Right hindlimb (tissue), 1 donor: ENCODE measurements around the gene FAM78A.
A peak's percentile ranks its signal among the peaks of the same experiment; 100 is the strongest.
"Not testable (repeated sequence)": the region's sequence is repeated elsewhere in the genome, so short reads cannot be mapped to it uniquely, and the experiment has no call there.

Experiments used
- DNase-seq: peaks from one replicate; pipeline ENCODE4 v3.0.0-alpha.2; 2018

Gene FAM78A

DNA sequence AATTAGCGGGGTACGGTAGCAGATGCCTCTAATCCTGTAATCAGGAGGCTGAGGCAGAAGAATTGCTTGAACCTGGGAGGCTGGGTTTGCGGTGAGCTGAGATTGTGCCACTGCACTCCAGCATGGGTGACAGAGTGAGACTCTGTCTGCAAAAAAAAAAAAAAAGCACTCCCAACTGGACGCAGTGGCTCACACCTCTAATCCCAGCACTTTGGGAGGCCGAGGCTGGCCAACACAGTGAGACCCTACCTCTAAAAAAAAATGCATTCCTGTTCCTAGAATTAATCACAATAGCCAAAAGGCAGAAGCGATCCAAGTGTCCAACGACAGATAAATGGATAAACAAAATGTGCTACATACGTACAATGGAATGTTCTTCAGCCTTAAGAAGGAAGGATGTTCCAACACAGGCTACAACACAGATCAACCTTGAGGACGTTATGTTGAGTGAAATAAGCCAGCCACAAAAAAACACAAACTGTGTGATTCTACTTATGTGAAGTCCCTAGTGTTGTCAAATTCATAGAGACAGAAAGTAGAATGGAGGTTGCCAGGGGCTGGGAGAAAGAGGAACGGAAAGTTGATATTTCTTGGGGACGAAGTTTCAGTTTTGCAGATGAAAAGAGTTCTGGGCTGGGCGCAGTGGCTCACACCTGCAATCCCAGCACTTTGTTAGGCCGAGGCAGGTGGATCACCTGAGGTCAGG, 13.8 kb downstream of the FAM78A start:
- no peak for DNase-seq

DNA sequence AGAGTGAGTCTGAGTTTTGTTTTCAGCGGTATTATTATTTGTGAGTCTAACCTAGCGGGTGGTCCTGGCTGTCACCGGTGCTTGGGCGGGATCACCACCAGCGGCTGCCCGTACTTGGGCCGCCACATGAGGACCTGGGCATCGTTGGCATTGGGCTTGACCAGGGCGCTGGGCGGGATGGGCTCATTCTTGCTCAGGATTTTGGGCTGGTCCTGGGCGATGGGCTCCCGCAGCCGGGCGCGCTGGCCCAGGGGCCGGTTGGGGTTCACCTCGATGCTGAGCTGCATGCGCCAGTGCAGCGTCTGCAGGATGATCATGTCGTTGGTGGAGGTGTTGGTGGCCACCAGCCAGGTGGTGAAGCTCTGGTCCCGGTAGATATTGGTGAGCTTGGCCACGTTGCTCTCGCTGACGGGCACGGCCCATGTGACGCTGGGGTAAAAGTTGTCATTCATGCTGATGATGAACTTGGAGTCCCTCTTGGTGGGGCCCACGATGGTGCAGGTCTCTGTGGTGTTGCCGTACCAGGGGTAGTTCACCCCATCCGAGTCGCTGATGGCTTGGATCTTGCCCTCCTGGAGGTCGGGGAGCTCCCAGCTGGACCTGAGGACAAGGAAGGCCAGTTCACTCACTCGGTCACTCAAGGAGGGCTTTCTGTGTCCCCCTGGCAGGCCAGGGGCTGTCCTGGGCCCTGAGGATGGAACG, 15.4 kb downstream of the FAM78A start:
- DNase-seq, result peak; percentile 14

DNA sequence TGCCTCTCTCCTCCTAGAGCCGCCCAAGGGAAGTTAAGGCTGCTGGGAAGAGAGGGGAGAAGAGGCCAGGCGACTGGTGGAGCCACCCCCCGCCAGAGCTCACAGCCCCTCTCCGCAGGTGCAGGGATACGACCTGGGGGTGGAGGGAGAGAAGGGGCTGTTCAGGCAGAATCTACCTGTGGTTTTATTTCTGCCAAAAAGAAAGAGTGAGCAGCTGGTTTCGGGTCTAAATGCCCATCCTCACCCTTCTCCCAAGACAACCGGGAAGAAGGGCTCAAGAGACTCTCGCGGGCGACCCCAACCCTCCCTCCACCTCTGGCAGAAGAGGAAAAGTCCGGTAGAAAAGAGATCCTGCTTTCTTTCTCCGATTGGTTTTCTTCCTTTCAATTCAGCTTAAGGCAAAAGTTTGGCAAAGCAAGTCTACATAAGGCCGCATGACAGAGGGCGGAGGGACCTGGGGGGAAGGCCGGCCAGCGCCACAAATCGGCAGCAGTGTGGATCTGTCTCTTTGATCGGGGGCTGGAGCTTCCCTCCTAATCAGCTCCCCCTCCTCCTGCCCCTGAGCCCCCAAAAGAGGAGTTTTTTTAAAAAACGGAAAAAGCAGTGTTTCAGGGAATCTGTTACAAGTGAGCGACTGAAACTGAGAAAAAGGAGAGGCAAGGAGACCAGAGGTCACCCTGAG, 16.3 kb downstream of the FAM78A start:
- DNase-seq, result peak; percentile 12

DNA sequence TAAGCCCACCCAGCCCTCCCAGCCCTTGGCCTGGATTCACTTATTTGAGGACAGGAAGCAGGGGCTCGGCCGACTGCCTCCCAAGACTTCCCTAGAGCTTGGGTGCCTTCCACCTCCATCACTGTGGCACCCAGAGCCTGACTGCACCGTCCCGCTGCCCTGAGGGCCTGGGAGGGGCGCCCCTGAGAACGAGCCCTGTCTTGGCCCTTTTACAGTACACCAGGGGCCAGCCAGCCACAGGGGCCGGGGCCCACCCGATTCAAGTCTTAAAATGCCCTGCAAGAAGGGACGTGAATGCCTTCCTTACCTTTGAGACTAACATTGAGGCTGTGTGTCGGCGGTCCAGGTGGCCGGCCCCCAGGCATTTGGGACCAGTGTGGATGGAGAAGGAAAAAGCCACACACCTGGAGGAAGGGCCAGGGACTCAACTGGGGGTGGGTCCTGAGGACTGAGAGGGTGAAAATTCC, 16.8 kb downstream of the FAM78A start:
- no peak for DNase-seq

DNA sequence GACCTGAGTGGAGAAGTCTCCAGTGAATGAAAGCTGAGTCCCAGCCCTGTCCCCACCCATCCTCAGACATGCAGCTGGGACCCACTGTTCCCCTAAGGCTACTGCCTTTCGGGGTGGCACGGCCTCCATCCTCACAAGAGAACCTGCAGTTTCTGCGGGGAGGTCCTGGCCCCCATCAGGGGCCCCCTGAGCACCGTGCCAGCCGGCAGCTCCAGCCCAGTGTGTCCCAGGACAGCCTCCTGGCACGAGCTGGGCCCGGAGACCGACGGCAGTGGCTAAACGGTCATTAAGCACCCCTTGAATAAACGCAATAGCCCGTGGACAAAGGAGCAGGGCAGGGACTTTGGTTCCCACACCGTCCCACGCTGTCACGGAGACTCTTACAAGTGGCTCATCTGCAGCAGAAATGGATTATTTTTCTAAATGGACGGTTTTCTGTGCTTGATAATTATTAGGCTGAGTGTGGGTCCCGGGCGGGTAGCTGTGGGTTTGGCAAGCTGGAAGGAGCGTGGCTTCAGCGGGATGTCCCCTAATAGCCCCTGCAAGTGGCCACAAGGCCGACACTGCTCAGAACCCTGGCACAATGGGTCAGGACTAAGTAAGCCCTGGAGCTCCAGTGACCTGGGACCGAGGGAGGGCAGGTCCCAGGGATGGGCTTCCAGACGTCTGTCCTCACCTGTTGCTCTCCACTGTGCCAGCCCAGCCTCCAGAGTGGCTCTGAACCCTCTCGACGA, 17.4 kb downstream of the FAM78A start:
- peak; percentile 16 for DNase-seq

DNA sequence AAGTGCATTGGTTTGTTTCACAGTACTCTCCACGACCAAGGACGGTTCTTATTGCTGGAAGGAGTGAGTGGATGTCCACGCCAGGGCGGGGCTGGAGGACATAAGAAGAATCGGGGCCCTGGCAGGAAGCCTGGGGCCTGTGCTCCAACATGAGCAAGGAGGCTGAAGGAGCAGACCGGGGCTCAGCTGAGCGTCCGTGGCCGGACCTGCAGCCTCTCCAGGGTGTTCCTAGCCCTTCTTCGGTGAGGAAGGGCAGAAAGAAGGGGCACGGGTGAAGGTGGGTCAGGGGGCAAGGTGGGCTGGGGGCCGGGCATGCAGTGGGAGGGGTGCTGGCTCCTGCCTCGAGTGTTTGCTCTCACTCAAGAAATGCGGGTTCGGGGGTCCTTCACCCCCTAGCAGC, 18.1 kb downstream of the FAM78A start:
- DNase-seq, result peak; percentile 35

DNA sequence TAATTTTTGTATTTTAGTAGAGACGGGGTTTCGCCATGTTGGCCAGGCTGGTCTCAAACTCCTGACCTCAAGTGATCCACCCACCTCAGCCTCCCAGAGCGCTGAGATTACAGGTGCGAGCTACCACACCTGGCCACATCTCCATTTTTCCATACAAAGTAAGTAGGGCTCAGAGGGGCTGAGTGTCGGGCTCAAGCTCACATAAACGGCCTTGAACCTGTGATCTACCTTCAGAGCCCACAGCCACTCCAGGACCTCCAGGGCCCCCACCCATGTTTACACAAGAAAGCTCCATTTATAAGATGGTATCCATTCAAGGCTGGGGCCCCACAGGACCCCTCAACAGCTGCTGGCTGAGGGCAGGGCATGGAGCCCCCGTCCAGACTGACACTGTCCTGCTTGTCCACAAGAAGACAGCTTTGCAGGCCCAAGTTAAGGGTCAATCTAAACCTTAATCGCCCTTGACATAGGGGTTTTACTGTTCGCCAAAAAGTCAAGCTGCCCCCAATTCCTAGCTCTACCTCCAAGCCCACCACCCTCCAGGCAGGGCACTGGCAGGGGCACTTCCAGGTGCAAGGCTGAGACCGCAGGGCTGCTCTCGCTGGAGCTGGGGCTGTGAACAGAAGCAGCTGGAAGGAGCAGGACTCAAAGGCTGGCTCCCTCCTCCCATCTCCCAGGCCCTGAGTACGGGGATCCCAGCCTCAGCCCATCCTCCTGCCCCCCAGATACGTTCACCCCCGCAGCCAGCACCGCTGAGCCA, 18.9 kb downstream of the FAM78A start:
- peak; percentile 12 for DNase-seq

DNA sequence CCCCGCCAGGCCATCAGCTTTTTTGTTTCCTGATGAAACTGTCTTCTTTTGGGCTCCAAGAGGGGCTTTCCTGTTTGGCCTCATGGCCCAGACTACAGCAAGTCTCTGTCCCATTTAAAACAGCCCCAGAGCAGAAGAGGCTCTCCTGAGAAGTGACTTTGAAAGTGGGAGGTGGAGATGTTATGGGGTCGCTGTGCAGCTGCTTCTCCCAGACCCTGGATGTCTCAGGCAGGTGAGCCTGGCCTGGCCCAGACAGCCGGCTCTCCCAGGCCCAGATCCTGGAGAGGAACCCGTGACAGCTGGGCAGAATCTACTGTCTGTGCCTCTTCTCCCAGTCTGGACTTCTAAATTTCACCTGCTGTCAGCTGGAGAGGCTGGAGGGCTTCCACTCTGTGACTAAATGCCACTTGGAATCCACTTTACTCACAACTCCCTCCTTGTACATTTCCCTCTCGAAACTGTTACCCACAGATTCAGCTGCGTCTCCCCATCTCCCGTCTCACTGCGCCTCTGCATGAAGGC, 20.6 kb downstream of the FAM78A start:
- DNase-seq, result no peak

DNA sequence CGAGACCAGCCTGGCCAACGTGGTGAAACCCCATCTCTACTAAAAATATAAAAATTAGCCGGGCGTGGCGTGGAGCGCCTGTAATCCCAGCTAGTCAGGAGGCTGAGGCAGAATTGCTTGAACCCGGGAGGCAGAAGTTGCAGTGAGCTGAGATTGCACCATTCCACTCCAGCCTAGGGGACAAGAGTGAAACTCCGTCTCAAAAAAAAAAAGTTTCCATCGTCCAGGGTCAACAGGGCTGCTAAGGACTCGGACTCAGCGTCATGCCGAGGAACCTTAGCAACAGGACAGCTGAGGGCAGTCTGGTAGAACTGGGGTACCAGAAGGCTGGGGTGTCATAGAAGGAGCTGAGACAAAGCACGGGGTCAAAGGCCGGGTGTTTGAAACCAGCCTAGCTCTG, 21.7 kb downstream of the FAM78A start:
- DNase-seq, result no peak

DNA sequence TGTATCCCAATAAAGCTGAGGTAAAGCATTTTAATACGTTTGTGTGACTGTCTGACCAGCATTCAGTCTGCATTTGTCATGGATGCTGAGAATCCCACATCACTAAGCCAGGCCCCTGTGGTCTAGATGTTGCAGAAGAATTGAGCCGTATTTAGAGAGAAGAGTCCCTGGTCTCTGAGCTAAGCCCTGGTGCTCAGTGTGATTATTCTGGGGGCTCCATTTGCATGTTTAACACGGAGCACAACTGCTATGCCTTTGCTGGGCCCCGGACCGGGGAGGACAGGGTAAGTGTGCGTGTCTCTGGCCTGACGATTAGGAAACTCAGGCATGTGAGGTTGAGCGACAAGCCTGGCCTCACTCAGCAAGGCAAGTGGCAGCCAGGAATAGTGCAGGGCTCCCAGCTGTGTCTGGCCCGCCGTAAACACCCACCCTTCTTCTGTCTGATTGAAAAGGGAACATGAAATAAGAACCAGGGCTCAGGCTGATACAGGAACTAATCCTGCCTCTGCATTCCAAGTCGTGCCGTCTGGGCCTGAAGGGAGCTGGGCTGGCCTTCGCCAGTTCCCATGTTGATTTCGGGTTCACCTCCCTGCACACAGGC, 22.3 kb downstream of the FAM78A start:
- DNase-seq, result peak; percentile 75

DNA sequence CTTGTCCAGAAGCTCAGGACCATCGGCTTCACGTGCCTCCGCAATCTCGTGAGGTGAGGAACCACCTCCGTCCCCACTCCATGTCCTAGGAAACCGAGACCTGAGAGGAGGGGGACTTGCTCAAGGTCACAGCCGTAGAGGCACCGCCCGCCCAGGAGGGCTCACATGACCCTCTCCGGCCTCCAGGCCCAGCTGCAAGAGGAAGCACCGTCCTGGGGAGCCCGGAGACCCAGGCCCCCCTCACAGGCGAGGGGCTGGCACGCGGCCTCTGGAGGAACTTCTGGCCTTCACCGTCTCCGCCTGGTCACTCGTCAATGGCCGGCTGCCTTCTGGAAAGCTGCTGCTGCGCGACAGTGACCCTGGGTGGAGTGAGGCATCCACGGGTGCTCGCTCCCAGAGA, 24.2 kb downstream of the FAM78A start:
- DNase-seq, result no peak

DNA sequence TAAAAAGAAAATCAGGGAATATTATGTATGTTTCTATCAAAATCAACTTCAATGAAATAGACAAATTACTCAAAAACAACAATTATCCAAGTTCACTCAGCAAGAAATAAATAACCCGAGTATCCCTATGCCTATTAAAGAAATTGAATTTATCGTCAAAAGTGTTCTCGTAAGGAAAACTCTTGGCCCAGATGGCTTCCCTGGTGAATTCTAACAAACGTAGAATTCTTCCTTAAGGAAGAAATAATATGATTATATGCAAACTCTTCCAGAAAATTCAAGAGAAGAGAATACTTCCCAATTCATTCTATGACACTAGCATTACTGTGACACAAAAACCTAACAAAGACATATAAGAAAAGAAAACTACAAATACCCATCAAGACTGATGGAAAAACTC, 29.7 kb downstream of the FAM78A start:
- DNase-seq, result no peak

DNA sequence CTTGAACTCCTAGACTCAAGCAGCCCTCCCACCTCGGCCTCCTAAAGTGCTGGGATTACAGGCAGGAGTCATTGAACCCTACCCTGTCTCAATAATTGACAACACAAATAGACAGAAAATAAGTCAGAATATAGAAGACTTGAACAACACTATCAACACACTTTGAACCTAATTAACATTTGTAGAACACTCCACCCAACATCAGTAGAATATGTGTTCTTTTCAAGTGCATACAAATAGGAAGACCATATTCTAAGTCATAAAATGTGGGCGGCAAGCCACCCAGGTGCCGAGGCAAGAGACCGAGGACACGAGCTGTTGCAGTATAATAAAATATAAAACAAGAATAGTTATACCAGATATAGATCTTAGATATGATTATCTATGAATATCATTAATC, 32.0 kb downstream of the FAM78A start:
- DNase-seq, result not testable (repeated sequence)

DNA sequence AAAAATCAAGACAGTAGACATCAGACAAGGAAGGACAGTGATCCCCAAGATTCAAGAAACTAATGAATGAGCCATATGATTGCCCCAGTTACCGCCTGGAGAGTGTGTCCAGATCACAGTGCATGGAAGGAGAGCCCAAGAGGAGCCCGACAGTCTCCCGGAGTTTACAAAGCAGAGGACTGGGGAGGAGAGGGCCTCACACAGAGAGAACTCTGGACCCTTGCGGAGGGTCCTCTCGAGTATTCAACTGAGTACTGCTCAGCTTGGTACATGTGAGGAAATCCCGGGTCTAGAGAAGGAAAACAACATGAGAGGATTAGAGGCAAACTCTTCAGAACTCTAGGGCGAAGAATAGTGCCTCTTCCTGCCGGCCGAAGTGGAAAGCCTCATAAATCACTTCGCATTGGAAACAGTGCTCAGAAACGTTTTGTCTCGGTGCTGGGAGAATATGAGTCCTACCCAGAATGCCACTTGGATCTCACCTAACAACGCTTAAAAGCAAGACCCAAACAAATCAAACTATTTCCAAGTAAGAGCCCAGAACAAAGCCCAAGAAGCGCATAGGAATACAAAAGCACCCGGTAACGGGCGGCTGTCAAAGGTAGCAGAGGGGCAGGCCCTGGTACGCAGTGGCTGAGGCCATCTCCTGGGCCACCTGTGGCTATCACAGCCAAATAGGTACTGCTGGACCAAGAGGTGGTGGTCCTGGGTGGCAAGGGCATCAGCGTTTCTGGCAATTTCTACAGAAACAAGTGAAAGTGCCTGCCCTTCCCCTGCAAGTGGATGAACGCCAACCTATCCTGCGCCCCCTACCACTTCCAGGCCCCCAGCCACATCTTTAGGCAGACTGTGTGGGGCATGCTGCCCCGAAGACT, 36.0 kb downstream of the FAM78A start:
- no peak for DNase-seq

DNA sequence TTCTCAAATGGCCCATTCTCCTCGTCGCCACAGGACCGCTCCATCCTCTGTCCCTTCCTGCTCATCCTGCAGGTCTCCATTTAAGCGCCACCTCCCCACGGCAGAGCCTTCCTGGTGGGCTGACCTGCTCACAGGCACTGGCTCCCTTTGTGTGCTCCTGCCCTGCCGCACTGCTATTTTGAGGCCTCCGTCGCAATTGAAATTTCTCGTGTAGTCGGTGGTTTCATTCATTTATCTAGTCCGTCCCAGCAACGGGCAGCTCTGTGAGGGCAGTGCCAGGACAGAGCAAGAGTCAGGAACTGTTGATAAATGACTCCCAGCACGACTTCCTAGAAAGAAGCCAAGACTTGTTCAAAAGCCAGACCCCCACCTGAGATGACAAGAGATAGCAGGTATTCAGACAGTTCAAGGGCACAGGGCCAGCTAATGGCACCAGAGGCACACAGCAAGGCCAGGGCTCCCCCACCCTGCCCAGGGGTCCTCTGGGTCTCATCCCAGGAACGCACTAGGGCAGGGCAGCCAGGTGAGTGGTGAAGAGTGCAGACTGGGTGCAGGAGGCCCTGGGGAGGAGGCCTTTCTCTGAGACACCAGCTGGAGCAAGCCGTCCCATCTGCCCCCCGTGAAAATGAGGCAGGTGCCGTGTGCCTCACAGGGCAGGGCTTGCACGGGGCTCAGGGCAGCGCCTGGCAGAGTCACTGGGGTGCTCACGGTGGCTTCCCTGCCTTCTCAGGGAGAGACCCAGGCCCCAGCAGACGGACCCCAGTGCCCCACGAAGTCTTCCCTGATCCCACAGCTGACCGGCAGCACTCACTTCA, 36.9 kb downstream of the FAM78A start:
- no peak for DNase-seq

DNA sequence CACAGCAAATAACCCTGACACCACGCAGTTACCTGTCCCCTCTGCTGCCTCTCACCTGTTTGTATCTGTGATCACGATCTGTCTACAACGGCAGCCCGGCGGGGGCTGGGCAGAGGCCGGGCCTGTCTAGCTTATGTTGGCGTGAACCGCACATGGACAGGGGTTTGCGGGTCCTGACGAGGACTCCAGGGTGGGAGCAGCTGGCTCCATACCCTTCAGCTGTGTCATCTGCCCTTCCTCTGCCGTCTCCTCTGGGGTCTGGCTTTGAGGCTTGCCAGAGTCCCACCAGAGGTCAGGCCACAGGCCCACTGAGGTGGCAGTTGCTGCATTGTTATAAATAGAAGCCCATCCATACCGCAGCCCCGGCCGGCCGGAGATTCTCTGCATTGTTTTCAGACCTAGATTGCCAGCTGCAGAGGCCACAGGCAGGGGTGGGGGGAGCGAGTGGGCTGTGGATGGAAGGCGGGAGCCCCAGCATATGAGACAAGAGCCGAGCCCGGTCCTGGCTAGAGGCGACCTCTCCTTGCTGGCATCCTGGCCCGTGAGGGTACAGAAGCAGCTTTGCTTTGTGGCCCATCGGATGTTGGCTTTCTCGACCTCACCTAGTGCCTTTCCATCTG, 37.8 kb downstream of the FAM78A start:
- DNase-seq, result peak; percentile 82

DNA sequence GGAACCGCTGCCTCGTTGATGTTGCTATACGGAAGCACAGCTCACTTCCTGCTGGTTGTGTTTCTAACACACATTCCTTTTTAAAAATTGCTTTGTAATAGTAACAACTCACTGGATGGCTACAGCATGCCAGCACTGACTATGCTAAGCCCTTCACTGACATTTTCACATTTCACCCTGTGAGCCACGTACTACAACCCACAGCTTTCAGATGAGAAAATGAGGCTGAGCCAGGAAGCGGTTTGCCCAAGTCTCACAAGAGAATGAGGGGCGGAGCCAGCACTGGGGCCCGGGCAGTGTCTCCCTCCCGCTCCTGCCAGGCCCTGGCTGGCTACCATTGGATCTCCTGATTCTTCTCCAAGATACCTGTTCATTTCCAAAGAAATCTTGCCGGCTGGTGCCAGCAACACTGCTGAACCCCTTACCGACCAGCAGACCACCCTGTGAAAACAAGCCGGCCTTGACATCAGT, 38.3 kb downstream of the FAM78A start:
- DNase-seq, result peak; percentile 69

DNA sequence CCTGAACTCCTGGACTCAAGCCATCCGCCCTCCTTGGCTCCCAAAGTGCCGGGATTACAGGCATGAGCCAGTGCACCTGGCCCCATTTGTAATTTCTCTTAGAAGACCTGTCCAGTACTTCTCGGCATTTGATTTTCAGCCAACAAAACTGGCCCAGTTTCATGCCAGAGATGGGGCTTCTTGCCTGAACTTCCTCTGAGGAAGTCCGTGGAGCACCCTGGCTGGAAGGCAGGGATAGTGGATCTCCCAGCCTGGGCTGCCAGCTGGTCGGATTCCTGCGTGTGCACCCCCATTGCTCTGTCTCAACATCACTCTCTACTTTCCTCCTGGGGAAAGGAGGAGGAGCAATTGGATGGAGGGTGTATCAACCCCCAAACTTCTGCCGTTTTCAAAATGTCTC, 39.0 kb downstream of the FAM78A start:
- no peak for DNase-seq

DNA sequence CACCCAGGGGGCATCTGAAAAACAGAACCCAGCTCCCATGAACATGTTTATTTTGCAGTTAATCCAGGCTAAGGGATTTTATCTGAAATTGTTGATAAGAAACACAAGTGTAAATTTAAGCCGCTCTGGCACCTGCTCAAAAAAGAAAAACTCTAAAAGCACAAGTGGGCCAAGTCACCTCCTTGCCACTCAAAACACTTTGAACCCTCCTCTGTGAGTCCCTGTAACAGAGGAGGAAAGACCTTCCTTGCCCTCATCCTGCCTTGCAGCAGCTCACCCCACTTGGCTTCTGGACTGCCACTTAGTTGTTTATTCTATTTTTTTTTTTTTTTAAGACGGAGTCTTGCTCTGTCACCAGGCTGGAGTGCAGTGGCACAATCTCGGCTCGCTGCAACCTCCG, 39.5 kb downstream of the FAM78A start:
- no peak for DNase-seq
